HG03354 (cell line): ENCODE measurements around the gene WDFY3.

Experiments used
- ATAC-seq: cut with Tn5 transposase; IDR thresholded peaks from one replicate; pipeline ENCODE4 v1.9.1; 2021; ENCODE audit warnings: mild to moderate bottlenecking; ENCODE audit not compliant: unreplicated experiment, poor library complexity, severe bottlenecking

The WDFY3 gene

DNA sequence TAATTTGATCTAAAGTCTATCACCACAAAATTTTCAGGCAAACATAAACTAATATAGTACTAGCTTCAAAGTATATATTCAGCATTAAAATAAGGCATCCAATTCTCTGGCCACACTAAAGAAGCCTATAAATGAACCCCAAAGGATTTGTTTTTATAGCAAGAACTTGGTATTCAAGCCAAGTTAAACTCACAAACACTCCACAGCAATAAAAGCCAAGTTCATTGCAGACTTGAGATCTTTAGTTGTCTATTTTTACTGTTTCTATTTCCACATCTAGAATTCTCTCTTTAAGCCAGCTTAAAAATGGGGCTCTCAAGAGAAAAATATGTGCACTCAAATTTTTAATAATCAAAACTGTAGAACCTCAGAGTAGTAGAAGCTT, 51.1 kb downstream of the WDFY3 start:
- ATAC-seq = no peak

DNA sequence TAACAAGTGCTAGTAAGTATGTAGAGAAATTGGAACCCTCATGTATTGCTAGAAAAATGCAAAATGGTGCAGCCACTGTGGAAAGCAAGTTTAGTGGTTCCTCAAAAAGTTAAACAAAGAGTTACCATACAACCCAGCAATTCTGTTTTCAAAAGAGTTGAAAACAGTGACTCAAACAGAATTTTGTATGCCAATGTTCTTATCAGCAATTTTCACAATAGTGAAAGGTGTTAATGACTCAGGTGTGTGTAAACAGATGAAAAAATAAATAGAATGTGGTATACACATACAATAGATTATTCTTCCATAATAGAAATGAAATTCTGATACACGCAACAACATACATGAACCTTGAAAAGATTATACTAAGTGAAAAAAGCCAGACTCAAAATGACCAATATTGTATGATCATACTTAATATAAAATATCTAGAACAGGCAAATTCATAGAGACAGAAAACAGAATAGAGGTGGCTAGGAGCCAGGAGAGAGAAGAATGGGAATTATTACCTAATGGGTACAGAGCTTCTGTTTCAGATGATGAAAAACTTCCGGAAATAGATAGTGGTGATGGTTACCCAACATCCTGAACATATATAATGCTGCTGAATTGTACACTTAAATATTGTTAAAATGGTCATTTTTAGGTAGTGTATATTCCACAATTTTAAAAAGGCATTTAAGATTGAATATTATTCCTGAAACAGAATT, 51.6 kb downstream of the WDFY3 start:
- ATAC-seq = no peak

DNA sequence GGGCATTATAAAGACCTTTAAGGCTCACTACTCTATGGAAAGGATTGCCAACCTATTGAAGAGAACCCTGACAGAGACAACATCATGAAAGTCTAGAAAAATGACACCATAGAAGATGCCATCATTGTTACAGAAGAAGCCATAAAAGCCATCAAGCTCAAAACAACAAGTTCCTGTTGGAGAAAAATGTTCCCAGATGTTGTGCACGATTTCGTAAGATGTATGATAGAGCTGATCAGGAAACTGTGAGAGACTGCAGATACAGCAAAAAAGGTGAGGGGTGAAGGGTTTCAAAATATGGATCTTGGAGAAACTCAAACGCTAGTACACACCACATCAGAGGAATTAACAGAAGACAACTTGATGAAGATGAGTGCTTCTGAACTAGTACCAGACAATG, 53.3 kb downstream of the WDFY3 start:
- no peak for ATAC-seq

DNA sequence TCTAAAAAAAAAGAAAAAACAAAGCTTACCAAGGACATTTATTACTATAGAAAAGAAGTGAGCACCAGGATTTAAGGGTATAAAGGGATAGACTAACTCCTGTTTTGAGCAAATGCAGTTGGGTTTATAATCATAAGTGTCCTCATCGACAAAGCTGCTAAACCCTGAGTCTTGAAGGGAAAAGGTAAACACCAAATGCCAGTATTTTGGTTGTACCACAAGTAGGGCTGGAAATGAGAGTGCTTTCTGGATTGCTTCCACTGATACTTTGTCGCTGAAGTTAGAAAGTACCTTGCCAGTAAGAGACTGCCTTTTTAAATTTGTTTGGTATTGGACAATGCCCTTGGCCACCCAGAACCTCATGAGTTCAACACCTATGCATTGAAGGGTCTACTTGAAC, 53.7 kb downstream of the WDFY3 start:
- ATAC-seq = no peak

DNA sequence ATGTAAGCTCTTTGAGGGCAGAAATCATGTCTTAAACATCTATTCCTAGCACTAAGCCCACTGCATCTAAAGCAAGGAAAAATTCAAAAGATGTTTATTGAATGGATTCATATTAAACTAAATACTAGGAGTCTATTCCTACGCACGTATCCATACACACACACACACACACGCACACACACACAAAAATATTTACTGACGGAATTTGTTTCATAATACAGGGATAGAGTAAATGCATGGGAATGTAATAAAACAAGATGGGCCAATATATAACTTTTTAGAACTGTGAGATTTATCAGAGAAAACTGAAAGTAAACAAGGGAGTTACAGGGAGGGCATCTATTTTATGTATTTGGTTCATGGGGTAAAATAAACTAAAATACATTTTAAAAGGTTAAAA, 57.6 kb downstream of the WDFY3 start:
- no peak for ATAC-seq

DNA sequence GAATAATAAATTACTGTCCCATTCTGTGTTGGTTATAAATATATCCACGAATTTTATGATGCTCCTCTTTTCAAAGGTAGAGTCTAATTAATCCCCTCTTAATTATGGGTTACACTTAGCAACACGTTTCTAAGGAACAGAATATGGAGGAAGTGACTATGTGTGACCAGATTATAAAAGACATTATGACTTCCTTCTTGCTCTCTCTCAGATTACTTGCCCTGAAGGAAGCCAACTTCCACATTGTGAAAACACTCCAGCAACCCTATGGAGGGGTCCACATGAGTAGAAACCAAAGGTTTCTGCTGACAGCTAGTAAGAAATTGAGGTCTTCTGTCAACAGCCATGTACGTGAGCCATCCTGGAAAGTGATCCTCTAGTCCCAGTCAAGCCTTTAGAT, 59.3 kb downstream of the WDFY3 start:
- no peak for ATAC-seq

DNA sequence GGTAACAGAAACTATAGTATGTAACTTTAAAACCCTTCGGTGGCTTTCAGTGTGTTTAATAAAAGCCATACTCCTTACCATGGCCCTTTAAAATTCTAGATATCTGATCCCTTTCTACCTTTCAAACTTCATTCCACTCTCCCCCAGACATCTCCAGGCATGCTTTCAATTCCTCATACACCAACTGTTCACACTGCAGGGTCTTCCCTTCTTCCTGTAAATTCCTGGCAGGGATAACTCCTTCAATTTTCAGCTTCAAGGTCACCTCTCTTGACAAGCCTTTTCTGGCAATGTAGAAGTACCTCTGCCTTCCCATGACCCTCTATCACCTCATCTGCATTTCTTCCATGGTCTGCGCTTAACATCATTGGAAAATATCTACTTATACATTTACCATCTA, 60.8 kb downstream of the WDFY3 start:
- ATAC-seq = no peak

DNA sequence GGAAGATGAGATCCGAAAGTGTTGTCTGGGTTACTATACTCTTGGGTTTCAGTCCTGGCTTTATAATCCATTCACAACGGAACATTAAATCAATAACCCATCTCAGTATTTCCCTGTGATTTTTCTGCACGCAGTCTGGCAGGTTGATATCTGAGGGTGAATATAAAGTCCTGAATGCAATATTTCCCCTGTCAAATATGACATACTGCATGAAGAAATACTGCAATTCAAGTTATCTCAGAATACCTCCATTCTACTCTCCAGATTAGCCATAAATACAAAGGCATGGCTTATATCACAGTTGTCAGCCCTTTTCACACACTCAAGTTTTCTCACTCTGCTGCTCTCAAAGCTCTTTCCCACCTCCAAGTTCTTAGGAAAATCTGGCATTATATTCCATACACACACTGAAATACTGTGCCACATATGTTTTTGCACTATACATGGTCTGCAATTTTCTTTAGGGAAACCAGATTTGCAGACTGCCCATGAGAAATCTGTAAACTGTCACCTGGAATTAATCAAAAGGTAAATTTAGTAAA, 64.7 kb downstream of the WDFY3 start:
- no peak for ATAC-seq

DNA sequence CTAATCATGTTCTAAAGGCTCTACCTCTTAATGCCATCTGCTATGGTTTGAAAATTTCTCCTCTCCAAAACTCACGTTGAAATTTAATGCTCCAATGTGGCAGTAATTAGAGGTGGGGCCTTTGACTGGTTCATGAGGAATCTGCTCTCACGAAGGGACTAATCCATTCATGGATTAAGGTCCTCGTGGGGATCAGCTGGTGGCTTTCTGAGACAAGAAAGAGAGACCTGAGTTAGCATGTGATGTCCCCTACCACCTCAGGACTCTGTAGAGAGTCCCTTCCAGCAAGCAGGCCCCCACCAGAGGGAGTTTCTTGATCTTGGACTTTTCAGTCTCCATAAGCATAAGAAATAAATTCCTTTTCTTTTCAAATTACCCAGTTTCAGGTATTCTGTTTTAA, 65.3 kb downstream of the WDFY3 start:
- ATAC-seq = no peak

DNA sequence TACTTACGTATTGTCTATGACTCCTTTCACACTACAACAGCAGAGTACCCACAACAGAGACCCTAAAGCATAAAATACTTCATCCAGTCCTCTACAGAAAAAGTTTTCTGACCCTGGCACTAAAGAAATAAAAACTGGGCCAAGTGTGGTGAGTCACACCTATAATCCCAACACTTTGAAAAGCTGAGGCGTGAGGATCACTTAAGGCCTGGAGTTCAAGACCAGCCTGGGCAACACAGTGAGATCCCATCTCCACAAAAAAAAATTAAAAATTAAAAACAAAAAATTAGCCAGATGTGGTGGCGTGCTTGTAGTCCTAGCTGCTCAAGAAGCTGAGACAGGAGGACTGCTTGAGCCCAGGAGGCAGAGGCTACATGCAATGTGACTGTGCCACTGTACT, 66.9 kb downstream of the WDFY3 start:
- ATAC-seq = no peak

DNA sequence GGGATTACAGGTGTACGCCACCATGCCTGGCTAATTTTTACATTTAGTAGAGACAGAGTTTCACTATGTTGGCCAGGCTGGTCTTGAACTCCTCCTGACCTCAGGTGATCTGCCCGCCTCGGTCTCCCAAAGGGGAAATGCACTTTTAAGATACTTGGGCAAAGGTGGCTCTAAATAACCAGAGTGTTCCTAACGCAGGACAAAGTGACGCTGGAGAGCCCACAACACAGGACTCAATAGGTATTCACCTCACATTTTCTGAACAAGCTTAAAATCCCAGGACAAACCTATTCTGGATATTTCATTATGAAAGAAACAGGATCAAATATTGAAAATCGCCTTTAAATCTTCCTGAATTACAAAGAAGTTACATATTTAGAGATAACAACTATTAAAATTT, 69.0 kb downstream of the WDFY3 start:
- no peak for ATAC-seq

DNA sequence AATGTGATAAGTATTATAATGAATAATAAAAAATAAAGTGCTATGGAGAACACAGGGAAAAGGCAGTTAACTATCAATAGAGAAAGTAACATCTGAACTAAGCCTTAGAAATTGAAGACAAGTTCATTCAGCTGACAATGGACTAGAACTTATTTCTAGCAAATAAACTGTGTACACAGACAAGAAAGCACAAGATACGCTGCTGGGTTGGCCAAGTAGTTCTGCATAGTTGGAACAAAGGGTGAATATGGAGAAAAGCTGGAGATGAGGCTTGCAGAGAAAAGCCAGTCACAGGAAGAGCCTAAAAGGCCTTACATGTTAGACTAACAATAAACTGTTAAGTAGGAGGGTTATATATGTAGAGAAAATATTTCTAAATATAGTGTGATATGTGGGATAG, 71.2 kb downstream of the WDFY3 start:
- ATAC-seq = no peak

DNA sequence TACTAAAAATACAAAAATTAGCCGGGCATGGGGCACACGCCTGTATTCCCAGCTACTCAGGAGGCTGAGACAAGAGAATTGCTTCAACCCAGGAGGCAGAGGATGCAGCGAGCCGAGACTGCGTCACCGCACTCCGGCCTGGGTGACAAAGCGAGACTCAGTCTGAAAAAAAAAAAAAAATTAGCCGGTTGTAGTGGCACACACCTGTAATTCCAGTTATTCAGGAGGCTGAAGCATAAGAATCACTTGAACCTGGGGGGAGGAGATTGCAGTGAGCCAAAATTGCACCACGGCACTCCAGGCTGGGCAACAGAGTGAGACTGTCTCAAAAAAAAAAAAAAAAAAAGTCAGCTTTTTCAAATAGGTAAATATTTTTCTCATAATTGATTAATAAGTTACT, 71.9 kb downstream of the WDFY3 start:
- no peak for ATAC-seq

DNA sequence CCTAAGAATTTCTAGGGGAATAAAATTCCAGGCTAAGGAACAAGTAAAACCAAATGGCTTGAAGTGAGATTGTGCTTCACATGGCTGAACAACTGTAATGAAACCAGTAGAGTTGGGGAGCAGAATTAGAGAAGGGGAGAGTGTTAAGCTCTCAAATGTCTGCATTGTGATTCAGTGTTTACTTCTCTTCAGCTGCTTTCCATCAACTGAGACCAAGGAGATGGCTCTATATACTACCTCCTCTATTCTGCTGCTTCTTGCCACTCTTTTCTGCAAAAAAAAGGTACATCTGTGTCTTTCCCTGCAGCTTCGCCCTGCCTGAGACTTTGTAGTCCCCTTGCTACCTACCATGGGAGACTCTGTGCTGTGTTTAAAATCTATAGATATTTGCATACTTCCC, 73.5 kb downstream of the WDFY3 start:
- no peak for ATAC-seq

DNA sequence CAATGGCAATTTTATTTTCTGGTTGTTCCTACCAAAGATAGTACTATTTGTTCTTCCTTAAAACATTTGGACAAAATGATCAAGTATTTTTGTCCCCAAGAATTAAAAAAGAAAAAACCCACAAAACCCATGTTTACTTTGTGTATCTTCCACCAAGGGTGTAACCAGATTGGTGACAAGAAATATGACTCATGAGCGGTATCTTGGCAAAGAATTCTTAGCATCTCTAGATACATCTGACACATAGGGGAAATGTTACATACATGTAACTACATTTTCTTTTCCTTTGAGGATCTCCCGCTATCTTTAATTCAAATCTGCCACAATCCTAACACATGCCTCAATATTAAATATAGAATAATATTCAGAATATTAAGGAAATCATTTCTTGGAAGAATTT, 78.7 kb downstream of the WDFY3 start:
- no peak for ATAC-seq

DNA sequence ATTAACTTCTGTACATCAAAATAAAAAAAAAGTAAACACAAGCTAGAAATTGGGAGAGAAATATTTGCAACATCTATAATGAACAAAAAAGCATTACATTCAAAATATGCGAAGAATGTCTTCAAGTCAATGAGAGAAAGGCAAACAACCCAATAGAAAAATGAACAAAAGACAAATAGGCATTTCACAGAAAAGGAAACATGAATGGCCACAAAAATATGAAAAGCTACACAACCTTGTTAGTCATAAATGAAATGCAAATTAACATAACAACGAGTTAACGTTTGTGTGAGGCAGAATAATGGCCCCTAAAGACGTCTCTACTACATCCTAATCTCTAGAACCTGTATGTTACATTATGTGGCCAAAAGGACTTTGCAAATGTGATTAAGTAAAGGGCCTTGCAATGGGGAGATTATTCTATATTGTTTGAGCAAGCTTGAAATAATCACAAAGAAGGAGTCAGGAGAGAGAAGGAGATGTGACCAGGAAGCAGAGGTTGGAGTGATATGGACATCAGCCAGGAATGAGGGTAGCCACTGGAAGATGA, 86.8 kb downstream of the WDFY3 start:
- no peak for ATAC-seq

DNA sequence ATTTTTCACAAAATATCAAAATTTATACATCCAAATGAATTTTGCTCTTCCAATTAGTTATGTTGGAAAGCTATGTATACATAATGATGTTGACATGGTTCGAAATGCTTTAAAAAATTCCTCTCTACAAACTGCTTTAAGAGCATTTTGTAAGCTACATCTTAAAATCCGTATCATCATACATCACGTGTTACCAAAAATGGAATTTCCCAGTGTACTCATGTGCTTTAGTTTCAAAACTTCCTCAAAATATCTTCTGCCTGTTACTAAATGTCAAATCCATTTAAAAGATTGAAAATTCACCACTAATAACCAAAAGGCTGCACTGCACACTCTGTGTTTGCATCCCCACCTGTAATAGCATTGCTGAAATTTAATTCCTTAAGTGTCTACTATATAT, 87.9 kb downstream of the WDFY3 start:
- ATAC-seq = no peak

DNA sequence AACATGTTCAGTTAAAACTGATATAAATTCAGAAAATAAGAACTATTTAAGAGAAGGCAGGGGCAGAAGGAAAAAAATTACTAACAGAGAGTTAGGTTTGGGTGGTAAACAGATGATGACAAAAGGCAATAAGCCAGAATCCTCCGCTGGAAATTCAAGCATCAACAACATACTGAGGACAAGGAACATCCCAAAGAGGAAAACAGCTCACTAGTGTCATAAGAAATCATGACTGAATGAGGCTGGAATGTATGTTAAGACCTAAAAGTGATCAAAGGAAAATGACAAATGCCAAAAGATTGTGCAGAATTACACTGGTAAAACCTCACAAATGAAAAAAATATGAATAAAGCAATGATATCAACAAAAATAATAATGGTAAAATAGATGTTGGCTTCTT, 88.4 kb downstream of the WDFY3 start:
- no peak for ATAC-seq

DNA sequence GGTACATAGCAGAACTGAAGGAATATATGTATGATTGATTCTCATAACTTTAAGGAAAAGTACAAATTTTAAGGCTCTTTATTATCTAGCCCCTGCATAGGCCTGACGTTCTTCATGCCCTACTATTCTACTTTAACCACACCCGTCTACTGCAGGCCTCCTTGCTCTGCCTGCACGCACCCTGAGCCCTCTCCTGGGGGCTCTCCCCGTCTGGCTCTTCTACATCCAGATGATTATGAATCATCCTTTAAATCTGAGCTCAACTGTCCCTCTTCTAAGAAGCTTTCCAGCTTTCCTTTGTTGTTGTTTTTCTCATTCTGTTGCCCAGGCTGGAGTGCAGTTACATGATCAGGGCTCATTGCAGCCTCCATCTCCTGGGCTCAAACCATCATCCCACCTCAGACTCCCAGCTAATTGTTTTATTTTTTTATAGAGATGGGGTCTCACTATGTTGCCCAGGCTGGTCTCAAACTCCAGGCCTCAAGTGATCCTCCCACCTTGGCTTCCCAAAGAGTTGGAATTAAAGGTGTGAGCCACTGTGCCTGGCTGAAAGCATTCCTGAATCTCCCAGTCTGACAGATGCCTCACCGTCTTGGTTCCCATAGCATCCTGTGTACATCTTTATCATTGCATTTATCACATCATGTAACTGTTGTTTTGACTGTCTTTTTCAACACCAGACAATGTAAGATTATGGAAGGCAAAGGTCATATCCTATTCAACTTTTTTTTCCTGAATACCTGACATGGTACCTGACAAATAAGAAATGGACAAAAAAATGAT, 89.2 kb downstream of the WDFY3 start:
- no peak for ATAC-seq

DNA sequence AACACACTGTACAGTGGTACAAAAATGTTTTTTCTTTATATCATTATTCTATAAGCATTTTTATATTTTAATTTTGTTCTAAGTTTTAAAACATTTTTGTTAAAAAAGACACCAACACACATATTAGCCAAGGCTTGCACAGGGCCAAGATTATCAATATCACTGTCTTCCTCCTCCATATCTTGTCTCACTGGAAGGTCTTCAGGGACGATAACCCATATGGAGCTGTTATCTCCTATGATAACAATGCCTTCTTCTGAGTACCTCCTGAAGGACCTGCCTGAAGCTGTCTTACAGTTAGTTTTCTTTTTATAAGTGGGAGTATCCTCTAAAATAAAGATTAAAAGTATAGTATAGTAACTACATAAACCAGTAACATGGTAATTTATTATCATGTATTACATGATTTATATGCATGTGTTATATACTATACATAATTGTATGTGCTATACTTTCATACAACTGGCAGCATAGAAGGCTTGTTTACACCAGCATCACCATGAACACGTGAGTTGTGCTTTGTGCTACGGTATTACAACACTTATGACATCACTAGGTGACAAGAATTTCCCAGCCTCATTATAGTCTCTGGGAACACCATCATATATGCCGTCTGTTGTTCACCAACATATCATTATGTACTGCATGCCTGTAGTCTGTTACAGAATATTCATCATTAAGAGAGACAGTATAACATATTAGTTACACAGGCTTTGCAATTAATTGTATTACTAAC, 90.7 kb downstream of the WDFY3 start:
- ATAC-seq = no peak
